Fibroblast of the conjunctiva (primary cell): ENCODE results near the gene PLCD4.
A peak's percentile ranks its signal among the peaks of the same experiment; 100 is the strongest.

Source experiments
- DNase-seq: peaks from one replicate; pipeline ENCODE4 v3.0.0-alpha.2; 2010; ENCODE audit warnings: low read depth

The PLCD4 gene

GRCh38 chr2:218621007-218621406 lies 13.3 kb downstream of the PLCD4 start:
- DNase-seq, result no peak

- no peak for DNase-seq
Measured at GRCh38 chr2:218622606-218623365, 15.1 kb downstream of the PLCD4 start.

GRCh38 chr2:218623366-218623705 lies 15.6 kb downstream of the PLCD4 start:
- DNase-seq, result no peak

- DNase-seq, result no peak
Measured at GRCh38 chr2:218626369-218626768, 18.7 kb downstream of the PLCD4 start.

- DNase-seq, result no peak
Measured at GRCh38 chr2:218627939-218628338, 20.2 kb downstream of the PLCD4 start.

- no peak for DNase-seq
Measured at GRCh38 chr2:218631837-218632236, 24.1 kb downstream of the PLCD4 start.

- no peak for DNase-seq
Measured at GRCh38 chr2:218635719-218636118, 28.0 kb downstream of the PLCD4 start.

- no peak for DNase-seq
Measured at GRCh38 chr2:218638372-218638771, 30.7 kb downstream of the PLCD4 start.

- no peak for DNase-seq
Measured at GRCh38 chr2:218642121-218642656, 34.5 kb downstream of the PLCD4 start.

GRCh38 chr2:218642786-218643185 lies 35.1 kb downstream of the PLCD4 start:
- no peak for DNase-seq

GRCh38 chr2:218643751-218644310 lies 36.1 kb downstream of the PLCD4 start:
- no peak for DNase-seq

GRCh38 chr2:218644721-218645120 lies 37.0 kb downstream of the PLCD4 start:
- no peak for DNase-seq

GRCh38 chr2:218645126-218645525 lies 37.4 kb downstream of the PLCD4 start:
- no peak for DNase-seq

- peak; percentile 61 for DNase-seq
Measured at GRCh38 chr2:218648088-218648786, 40.5 kb downstream of the PLCD4 start.

- DNase-seq, result no peak
Measured at GRCh38 chr2:218648787-218649100, 41.0 kb downstream of the PLCD4 start.

- DNase-seq, result no peak
Measured at GRCh38 chr2:218655751-218656150, 48.1 kb downstream of the PLCD4 start.

GRCh38 chr2:218658671-218659257 lies 51.1 kb downstream of the PLCD4 start:
- DNase-seq, result peak; percentile 8

GRCh38 chr2:218659258-218659987 lies 51.7 kb downstream of the PLCD4 start, which contains the start of the genes BCS1L and ZNF142:
TSS of gene BCS1L (plus strand) at chr2:218659683. CDS start at chr2:218660988, 1,305 bp downstream.
TSS of gene ZNF142 (minus strand) at chr2:218659623. CDS start at chr2:218656429, 3,194 bp downstream.
- DNase-seq, result peak; percentile 73

- no peak for DNase-seq
Measured at GRCh38 chr2:218659988-218660358, 52.3 kb downstream of the PLCD4 start.

- DNase-seq, result no peak
Measured at GRCh38 chr2:218662377-218662776, 54.7 kb downstream of the PLCD4 start.

- DNase-seq, result no peak
Measured at GRCh38 chr2:218662827-218663226, 55.1 kb downstream of the PLCD4 start.

GRCh38 chr2:218663901-218664300 lies 56.2 kb downstream of the PLCD4 start:
- DNase-seq, result no peak
